Inflammatory macrophage treated with lipopolysaccharide for 1 hour (primary cell): ENCODE data around the gene C6.
"Not testable (repeated sequence)": the region's sequence is repeated elsewhere in the genome, so short reads cannot be mapped to it uniquely, and the experiment has no call there.

ENCODE experiments used
- DNase-seq, 2 donors: peaks; one replicate each; pipeline ENCODE4 v3.0.0-alpha.2; 2020 to 2022

C6 gene

GRCh38 chr5:41196197-41196596 lies 17.1 kb downstream of the C6 start:
- no peak for DNase-seq

DNA sequence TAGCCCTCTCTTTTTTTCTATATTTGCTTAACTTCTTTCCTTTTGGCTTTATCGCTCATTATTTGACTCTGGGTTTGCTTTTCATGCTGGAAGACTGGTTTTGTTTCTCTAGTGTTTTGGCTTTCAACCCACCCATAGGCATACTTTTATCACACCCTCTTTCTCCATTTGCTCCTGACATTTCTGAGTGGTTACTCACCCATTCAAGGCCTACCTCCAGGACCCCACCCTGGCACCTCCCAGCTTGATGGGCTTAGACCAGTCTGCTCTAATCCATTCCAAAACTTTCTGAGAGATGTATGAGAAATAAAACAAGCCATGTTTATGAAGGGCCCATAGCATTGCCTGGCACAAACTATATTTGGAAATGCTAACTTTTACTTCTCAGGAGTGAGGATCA lies 18.1 kb downstream of the C6 start:
- no peak for DNase-seq

DNA sequence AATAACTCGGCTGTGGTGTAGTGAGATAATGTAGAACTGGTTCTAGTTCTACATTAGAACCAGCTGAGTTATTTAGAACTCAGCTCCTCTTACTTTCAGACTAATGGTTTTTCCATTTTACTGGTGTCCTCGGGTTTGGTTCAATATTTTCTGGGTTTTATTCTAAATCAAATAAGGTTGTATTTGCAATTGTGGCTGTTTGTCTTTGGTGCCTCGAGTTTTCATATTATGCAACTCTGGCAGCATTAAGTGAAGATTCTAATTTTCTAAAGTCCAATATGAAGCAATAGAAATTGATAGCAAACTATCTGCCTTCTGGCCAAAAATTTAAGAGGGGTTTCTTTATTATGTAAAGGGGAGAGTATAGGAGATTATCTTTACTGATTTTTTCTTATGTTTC lies 19.0 kb downstream of the C6 start:
- no peak for DNase-seq

DNA sequence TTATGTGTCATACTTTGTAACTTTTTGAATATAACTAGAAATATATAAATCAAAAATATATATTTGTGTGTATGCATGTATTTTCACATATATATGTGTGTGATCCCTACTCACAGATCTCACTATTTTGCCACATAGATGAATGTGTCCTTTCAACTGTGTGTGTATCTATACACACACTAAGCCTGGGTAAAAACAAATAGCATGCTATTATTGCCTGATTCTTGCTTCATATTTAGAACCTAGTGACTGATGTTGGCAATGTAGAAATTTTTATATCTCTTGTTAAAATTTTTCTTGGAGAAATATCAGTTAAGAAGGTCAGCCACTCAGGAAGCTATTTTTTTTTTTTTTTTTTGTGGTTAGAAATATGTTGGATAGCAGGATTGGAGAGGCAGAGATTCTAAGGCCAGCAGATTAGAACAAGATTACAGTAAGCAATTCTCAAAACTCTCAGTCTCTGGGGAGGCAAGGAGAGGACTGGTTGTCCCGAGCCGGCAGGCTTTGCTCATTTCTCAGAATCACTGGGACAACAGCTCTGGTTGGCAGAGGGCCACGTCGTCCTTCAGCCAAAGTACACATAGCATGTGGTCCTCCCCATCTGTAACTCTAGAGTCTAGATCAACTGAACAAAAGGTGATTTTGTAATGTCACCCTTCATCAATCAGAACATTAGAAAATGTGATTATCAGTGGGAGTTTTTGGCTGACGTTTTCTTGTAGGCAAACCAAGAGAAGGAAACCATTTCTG lies 19.7 kb downstream of the C6 start:
- no peak for DNase-seq

DNA sequence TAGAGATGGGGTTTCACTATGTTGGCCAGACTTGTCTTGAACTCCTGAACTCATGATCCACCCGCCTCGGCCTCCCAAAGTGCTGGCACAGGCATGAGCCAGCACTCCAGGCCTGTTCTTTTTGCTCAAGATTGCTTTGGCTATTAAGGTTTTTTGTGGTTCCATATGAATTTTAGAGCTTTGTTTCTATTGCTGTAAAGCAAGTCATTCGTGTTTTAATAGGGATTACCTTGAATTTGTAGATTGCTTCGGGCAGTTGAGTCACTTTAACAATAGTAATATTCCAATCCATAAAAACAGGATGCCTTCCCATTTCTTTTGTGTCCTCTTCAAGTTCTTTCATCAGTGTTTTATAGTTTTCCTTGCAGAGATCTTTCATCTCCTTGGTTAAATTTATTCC lies 22.1 kb downstream of the C6 start:
- no peak for DNase-seq

GRCh38 chr5:41186143-41186542 lies 27.2 kb downstream of the C6 start:
- no peak for DNase-seq

DNA sequence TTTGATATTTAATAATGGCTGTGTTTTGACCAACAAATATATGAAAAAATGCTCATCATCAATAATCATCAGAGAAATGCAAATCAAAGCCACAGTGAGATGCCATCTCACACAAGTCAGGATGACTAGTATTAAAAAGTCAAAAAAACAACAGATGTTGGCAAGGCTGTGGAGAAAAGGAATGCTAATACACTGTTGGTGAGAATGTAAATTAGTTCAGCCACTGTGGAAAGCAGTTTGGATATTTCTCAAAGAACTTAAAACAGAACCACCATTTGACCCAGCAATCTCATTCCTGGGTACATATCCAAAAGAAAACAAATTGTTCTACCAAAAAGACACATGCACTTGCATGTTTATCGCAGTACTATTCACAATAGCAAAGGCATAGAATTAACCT lies 30.0 kb downstream of the C6 start:
- DNase-seq, result not testable (repeated sequence)

DNA sequence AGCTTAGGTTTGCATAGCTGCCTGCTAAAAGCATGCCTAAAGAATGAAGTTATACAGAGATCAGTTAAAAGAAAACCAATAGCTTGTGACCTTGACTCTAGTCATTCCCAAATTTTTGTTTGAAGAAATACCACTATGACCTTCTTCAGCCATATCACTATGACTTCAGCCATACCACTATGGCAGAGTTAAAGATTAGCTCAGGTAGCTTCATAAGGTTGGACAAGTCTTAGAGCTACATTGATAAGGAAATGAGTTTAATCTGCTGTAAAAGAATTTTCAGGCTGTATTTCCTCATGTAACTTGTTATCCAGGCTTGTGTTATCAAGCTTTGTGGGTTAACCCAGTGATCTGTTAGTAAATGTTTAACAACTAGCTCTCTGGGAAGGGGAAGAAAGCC lies 30.7 kb downstream of the C6 start:
- no peak for DNase-seq

DNA sequence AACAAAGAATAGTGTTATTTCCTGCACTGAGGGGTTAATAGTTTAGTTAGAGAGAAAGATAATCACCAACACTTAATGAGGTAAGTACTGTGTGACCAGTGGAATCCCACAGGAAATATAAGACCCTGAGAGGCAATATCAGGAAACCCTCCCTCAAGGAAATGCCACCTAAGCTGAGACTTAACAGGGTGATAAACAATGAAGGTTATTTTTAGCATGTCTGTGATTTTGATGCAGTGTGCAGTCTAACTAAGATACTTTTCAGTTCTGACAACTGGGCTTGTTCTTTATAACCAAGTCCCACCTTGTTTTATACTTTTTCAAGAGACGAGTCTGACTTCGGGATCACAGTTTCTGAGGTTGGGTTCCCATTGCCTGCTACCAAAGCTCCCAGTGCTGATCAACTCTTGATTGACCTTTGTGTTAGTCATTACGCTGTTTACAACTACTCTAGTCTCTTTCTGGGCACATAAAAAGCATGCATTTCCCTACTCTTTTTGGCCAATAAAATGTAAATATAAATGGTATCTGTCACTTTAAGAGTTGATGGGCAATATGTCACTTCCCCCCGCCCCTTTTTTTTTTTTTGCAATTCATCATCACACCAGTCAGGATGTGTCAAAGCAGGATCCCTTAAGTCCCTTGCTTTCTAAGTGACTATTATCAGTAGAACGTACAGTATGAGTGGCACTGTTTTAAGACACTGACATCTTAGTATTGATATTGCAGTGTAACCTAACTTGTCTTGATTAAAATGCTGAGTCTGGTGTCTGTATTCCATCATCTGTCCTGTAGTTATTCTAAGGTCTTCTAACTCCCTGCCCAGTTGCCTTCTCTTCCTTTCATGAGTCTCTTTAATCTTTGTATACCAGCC lies 31.4 kb downstream of the C6 start:
- DNase-seq, result no peak

DNA sequence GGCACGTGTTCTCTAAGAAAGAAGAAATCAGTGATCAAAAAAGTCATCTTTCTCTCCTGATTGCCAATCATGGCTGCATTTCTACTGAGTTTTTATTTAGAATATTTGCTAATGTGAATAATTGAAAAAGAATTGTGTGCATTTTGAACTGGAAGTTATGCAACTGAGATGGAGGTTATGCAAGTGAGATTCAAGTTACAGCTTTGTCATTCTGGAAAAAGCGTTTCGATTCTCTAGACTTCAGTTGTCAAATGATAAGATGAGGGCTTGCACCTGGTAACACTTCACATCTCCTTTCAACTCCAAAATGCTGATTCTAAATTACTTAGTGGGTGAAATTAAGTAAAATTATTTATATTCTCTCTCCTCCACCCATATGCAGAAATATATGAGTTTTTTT lies 36.4 kb downstream of the C6 start:
- DNase-seq, result no peak

- no peak for DNase-seq
Measured at GRCh38 chr5:41172012-41172411, 41.3 kb downstream of the C6 start.

GRCh38 chr5:41161271-41161670 lies 52.1 kb downstream of the C6 start:
- no peak for DNase-seq

DNA sequence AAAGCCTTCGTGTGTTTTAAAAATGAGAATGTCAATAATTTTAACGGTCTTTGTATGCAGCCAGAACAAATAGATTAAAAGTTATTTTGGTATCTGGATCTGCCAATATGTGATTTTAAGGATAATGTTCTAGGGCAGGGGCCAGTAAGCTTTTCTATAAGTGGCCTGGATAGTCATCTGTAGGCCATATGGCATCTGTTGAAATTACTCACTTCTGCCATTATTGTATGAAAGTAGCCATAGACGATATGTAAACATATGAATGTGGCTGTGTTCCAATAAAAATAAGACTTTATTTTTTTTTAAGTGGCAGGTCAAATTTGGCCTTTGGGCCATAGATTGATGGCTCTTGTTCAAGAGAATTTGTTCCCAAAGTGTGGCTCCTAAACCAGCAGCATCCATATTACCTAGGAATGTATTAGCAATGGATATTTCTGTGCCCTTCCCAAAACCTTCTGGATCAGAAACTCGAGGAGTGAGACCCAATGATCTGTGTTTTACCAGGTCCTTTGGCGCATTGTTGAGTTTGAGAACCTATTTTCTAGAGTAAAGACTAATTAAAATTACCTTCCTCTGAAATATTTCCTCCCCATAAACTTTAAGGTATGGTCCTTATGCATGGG lies 55.9 kb downstream of the C6 start:
- no peak for DNase-seq

- DNase-seq, result no peak
Measured at GRCh38 chr5:41156739-41157138, 56.6 kb downstream of the C6 start.

DNA sequence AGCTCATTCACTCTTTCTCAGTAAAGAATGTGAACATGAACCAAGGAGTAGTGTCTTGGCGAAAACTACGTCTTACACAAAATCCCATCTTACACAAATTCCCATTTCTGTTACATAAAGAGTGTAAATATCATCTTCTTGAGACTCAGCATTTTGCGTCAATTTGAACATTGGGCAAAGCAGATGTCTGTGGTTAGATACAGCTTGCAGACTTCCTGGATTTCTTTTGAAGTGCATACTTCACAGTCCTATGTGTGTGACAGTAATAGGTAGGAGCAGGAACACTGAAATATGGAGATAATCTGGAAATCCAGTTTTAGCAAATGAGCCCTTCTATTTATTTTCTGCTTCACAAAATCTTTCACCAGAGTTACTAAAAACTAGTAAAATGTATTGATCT lies 58.8 kb downstream of the C6 start:
- DNase-seq, result no peak

GRCh38 chr5:41151564-41151963 lies 61.8 kb downstream of the C6 start:
- no peak for DNase-seq

DNA sequence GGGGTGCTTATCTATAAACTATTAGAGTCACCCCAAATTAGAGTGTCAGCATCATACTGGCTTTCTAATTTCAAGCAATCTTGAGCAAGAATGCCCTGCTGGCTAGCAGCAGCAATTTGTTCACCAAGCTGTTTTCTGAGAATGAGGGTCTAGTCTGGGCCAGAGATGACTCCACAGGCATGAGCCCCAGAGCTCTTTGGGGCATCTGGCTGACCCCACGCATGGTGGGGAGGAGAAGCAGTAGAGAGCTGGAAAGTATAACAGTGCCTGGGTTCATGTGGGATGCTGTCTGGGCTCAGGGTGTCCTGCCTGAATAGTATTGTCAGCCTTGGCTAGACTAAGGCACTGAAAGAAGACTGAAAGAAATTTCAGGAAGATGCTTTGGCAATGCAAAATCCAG lies 64.9 kb downstream of the C6 start:
- DNase-seq, result no peak

DNA sequence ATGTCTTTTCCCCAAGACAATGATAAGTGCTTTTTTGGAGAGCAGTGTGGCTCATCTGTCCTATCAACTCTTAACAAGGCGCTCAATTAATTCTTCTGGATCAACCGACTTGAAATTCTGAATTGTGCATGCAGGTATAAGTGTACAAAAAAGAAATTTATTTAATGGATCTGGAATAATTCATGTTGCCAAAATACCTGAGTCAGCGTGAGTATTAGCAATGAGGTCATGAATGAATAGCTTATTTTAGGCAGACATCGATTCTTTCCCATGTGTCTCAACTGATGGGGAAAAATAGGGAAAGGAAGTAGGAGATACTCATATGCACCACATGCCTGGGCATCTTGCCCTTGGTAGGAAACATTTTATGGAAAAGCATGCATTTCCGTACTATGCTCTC lies 68.0 kb downstream of the C6 start:
- DNase-seq, result no peak

- DNase-seq, result no peak
Measured at GRCh38 chr5:41143131-41143901, 70.0 kb downstream of the C6 start.

GRCh38 chr5:41127967-41128690 lies 85.2 kb downstream of the C6 start:
- no peak for DNase-seq

DNA sequence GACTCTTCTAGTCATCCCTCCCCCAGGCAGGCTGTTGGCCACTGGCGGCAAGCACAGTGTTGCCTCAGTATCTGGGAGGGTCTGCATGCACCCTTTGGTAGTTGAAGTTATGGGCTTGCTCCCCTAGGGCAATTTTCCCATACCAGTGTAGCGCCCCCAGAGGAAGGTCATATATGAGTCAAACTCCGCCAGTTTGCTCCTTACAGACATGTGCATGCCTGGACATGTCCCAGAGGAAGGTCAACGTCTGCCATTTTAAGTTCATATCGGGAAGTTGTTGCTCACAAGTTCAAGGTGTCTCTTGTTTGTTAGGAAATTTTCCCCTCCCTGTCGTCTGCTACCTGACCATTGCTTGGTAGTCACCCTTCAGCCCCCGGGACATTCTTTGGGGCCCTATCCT lies 90.9 kb downstream of the C6 start:
- DNase-seq, result no peak

- no peak for DNase-seq
Measured at GRCh38 chr5:41120600-41120999, 92.7 kb downstream of the C6 start.

DNA sequence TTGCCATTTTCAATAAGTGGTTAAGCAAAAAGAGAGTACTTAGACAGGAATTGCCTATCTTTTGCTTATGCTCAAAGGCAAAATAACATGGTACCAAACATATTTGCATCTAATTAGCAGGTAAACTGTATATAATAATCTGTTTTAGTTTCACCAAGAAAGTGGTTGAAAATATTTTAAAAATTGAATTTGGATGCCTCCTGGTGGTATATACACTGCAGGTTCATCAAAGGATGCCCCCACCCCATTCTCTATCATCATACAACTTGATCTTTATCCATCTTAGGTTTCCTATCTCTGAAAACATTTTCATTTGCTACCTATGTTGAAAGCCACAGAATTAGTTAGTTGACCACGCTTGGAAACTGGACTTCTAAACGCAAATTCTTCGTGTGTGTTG lies 95.2 kb downstream of the C6 start:
- DNase-seq, result no peak
